ENCODE measurements around the gene CAMK1D. TPM values are rescaled to one million over a fixed set of nuclear protein-coding genes. Genes with fewer than 3 reads are reported as not detected.

The CAMK1D gene
- total and polyA plus RNA-seq, 2 of the 4 experiments (the other 2 are of a cell fraction), result 5.0 to 5.3 TPM

- Histone ChIP-seq H4K91ac (ENCODE audit: insufficient read depth, low read depth, low read length) (no peak overlapping the region), H3K14ac (replicated peaks; ENCODE audit: low read depth, low read length) (no peak overlapping the region), H4K8ac (ENCODE audit: low read depth in 2 of 2, low read length in 2 of 2) (no peak overlapping the region), H2AK9ac (replicated peaks; ENCODE audit: low read depth, low read length, poor library complexity) (no peak overlapping the region), H3K23ac (ENCODE audit: low read depth, low read length) (no peak overlapping the region), H3K18ac (ENCODE audit: low read depth, low read length) (no peak overlapping the region), H2BK120ac (ENCODE audit: low read depth, low read length) (no peak overlapping the region), H3K4me2 (ENCODE audit: low read depth, low read length) (no peak overlapping the region), H2BK20ac (ENCODE audit: low read depth, low read length) (no peak overlapping the region), H2AK5ac (ENCODE audit: low read depth, low read length) (no peak overlapping the region), H3K4me3 (ENCODE audit: insufficient read depth, low read depth, low read length) (no peak overlapping the region), H3K36me3 (ENCODE audit: control insufficient read depth, insufficient read depth, low read length) (no peaks in the 10 kb centered on the region), H2AFZ (replicated peaks; ENCODE audit: low read length, poor library complexity) (no peak overlapping the region), H2BK5ac (ENCODE audit: low read depth, low read length, poor library complexity, severe bottlenecking) (no peak overlapping the region), H3K27me3 (ENCODE audit: control insufficient read depth, insufficient read depth, low read length) (peaks cover 7% of the 10 kb centered on the region; the same call in 1 of the 2 replicates), H2BK15ac (ENCODE audit: low read depth, low read length) (no peak overlapping the region), H3K27ac (ENCODE audit: insufficient read depth, low read length) (no peak overlapping the region), H3K9me1 (ENCODE audit: insufficient read depth, low read length) (no peaks in the 10 kb centered on the region), H4K5ac (ENCODE audit: low read depth, low read length) (no peak overlapping the region), H3K4ac (ENCODE audit: low read depth, low read length) (no peak overlapping the region), H3K56ac (ENCODE audit: extremely low read depth, insufficient read depth, low read length) (no peak overlapping the region), H3K79me1 (ENCODE audit: low read depth in 1 of 2, low read length in 2 of 2) (no peaks in the 10 kb centered on the region), H3K9ac (ENCODE audit: low read depth, low read length) (no peak overlapping the region), H3K9me3 (ENCODE audit: control insufficient read depth, insufficient read depth, low read length) (peaks cover 4% of the 10 kb centered on the region; the same call in 1 of the 2 replicates), H3K4me1 (ENCODE audit: control insufficient read depth, insufficient read depth, low read length) (no peaks in the 10 kb centered on the region), H4K20me1 (ENCODE audit: insufficient read depth, low read length) (no peaks in the 10 kb centered on the region)
- no TSS peak for BruUV-seq (replicated peaks)
- no peak for TF ChIP-seq BHLHE40 (IDR thresholded peaks at IDR 0.05; ENCODE audit: low read depth, low read length)
- no peak for TF ChIP-seq RCOR1 (IDR thresholded peaks at IDR 0.05; ENCODE audit: insufficient replicate concordance, low read length)
- no peak for TF ChIP-seq CTCF (conservative IDR thresholded peaks at IDR 0.05; ENCODE audit: low read depth, low read length)
- no peak for TF ChIP-seq RAD21 (IDR thresholded peaks at IDR 0.05; ENCODE audit: low read length)
- TF ChIP-seq MXI1 (IDR thresholded peaks at IDR 0.05; ENCODE audit: borderline replicate concordance, low read depth, low read length), result no peak
- dilution Hi-C loops (cut with HindIII; ENCODE audit: low sequenced_read_pairs, unreplicated experiment) (no loop called here), in situ Hi-C loops (cut with MboI; ENCODE audit: low sequenced_read_pairs) (no loop called here), intact Hi-C loops (cut with micrococcal nuclease) (no loop called here)
- ATAC-seq (ENCODE audit: low read depth) (no peak), DNase-seq (no peak)
- ChIA-PET CTCF (no interaction called here), POLR2A (ENCODE audit: unreplicated experiment) (no interaction called here)
- WGBS, 2 experiments (ENCODE audit: extremely low coverage in 2 of 2, insufficient read length in 1 of 2), result 0% methylated on average over 2 of the region's 9 CpGs; no CpG with 5 or more reads in 1 of the 2 experiments
Observed at GRCh38 chr10:12649012-12649584, 299.8 kb downstream of the CAMK1D start.

All from IMR-90 (cell line).